Activated T-cell treated with anti-CD3 and anti-CD28 coated beads, Interleukin-2, amount 50 U/mL, for 24 hours (primary cell): ENCODE data around the gene LANCL1.

Experiments
- DNase-seq: peaks from one replicate; pipeline ENCODE4 v3.0.0-alpha.2; 2020
- H3K27ac Mint-ChIP-seq: 2 replicates; pipeline ENCODE4 v1.8.0; 2020; ENCODE audit warnings: mild to moderate bottlenecking, mixed read lengths
- H3K27me3 Mint-ChIP-seq: 2 replicates; pipeline ENCODE4 v1.8.0; 2020; ENCODE audit warnings: mixed read lengths
- H3K36me3 Mint-ChIP-seq: 2 replicates; pipeline ENCODE4 v1.8.0; 2020; ENCODE audit warnings: low read depth, mixed read lengths
- H3K4me1 Mint-ChIP-seq: 2 replicates; pipeline ENCODE4 v1.8.0; 2020; ENCODE audit warnings: low read depth, mixed read lengths
- H3K4me3 Mint-ChIP-seq: 2 replicates; pipeline ENCODE4 v1.8.0; 2020; ENCODE audit warnings: mild to moderate bottlenecking, moderate library complexity, mixed read lengths
- H3K9me3 Mint-ChIP-seq: 2 replicates; pipeline ENCODE4 v1.8.0; 2020; ENCODE audit warnings: mixed read lengths

The LANCL1 gene

GRCh38 chr2:210389856-210390255, 86.7 kb downstream of the LANCL1 start:
- no peak overlapping the region for H3K4me3 Mint-ChIP-seq
- no peaks in the 10 kb centered on the region for H3K4me1 Mint-ChIP-seq
- H3K27ac Mint-ChIP-seq = no peak overlapping the region
- no peaks in the 10 kb centered on the region for H3K9me3 Mint-ChIP-seq
- no peaks in the 10 kb centered on the region for H3K36me3 Mint-ChIP-seq
- H3K27me3 Mint-ChIP-seq = peaks cover 2% of the 10 kb centered on the region
- no peak for DNase-seq

- DNase-seq = no peak
- Mint-ChIP-seq H3K27me3 (peaks cover 2% of the 10 kb centered on the region), H3K4me1 (no peaks in the 10 kb centered on the region), H3K27ac (no peak overlapping the region), H3K36me3 (no peaks in the 10 kb centered on the region), H3K9me3 (no peaks in the 10 kb centered on the region), H3K4me3 (no peak overlapping the region)
These were observed 88.4 kb downstream of the LANCL1 start for GRCh38 chr2:210388148-210388547.

GRCh38 chr2:210387074-210387473, 89.5 kb downstream of the LANCL1 start:
- H3K4me3 Mint-ChIP-seq = no peak overlapping the region
- H3K27me3 Mint-ChIP-seq = peaks cover 8% of the 10 kb centered on the region
- no peak for DNase-seq
- H3K4me1 Mint-ChIP-seq = no peaks in the 10 kb centered on the region
- H3K36me3 Mint-ChIP-seq = no peaks in the 10 kb centered on the region
- H3K9me3 Mint-ChIP-seq = no peaks in the 10 kb centered on the region
- no peak overlapping the region for H3K27ac Mint-ChIP-seq
